Activated T-cell treated with anti-CD3 and anti-CD28 coated beads for 48 hours (primary cell): ENCODE data around the gene ADAM15.

Source experiments
- DNase-seq: peaks from one replicate; pipeline ENCODE4 v3.0.0-alpha.2; 2020; ENCODE audit warnings: low read depth

The ADAM15 gene

DNA sequence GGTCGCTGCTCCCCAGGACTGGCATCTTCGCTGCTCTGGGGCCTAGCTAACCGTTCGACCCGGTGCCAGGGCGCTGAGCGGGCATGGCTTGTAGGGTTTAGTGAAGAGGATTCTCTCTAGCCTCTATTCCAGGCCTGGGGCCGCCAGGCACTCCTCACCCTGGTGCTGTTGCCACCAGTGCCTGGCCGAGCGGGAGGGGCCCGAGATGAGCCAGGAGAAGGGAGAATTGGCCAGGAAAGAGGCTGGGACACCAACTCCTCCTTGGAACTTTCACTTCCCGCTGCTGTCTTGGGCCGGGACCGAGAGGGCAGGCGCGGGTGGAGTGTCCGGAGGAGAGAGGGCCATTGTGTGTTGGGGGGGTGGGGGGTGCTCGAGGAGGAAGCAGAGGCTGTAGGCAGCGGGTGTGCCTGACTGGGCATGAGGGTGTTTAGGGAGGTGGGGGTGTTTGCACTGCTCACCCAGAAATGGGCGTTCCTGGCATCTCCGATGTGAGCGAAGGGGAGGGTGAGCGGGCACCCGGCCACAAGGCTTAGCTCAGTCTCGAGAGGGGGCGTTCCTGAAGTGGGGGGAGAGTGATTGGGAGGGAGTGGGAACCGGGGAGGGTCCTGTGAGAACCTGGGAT lies 772 bp downstream of the ADAM15 start:
- DNase-seq: no peak

- no peak for DNase-seq
Observed at GRCh38 chr1:155052439-155053395, 1.6 kb downstream of the ADAM15 start.

- DNase-seq: no peak
Observed at GRCh38 chr1:155053531-155054105, 2.5 kb downstream of the ADAM15 start.

GRCh38 chr1:155057104-155057503 lies 6.0 kb downstream of the ADAM15 start:
- no peak for DNase-seq

GRCh38 chr1:155057788-155058211 lies 6.7 kb downstream of the ADAM15 start:
- no peak for DNase-seq

DNA sequence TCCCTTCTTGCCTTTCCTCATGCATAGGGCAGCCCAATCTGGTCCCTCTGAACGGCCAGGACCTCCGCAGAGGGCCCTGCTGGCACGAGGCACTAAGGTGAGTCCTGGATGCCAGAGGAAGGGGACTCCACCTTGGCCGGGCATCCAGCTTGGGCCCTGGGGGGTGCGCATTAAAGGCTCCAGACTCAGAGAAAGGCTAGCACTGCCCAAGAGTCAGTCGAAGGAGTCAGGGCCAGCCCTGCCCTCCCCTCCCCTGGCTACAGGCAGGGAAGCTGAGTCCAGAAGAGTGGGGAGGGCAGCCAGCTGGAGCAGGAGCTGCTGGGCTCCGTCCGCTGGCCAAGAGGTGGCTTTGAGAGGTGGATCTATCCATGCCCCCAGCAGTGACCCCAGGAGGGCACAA lies 9.6 kb downstream of the ADAM15 start:
- no peak for DNase-seq

DNA sequence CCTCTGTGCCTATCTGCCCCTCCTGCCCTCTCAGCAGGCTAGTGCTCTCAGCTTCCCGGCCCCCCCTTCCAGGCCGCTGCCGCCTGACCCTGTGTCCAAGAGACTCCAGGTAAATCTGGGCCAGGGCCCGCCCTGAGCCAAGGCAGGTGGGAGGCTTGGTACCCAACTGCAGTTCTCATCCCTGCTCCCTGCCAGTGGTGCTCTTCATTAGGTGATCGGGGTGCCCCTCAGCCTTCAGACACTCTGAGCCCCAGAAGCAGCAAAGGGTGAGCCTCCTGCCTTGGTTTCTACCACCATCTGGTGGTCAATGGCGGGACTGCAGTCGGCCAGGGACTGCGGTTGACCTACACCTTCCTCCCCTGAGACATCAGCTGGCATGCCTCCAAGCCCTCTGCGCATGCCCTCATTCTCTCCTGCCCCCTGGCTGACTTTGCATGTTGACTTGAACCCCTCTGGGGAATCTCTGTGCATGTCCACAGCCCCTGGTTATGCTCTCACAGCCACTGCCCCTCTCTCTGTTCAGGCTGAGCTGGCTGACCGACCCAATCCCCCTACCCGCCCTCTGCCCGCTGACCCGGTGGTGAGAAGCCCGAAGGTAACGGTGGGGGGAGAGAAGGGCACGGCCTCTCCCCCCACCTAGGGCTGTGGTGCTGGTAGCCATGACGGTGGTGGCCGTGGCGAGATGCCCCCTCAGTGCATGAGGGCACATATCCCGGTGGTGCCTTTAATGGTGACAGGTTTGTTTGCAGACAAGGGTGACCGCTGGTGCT lies 10.4 kb downstream of the ADAM15 start:
- DNase-seq: peak; percentile 91

GRCh38 chr1:155062151-155062686 lies 11.1 kb downstream of the ADAM15 start:
- DNase-seq: no peak

- peak; percentile 83 for DNase-seq
Observed at GRCh38 chr1:155062702-155063411, 11.7 kb downstream of the ADAM15 start.

- DNase-seq: peak; percentile 78
Observed at GRCh38 chr1:155063550-155064110, 12.5 kb downstream of the ADAM15 start, which contains the start of gene EFNA4. TSS of gene EFNA4 (plus strand) at chr1:155063740. CDS start at chr1:155063824, 84 bp downstream.

- no peak for DNase-seq
Observed at GRCh38 chr1:155064111-155064831, 13.2 kb downstream of the ADAM15 start.

- no peak for DNase-seq
Observed at GRCh38 chr1:155064832-155065429, 13.8 kb downstream of the ADAM15 start.

GRCh38 chr1:155066777-155067176 lies 15.7 kb downstream of the ADAM15 start:
- DNase-seq: no peak

- no peak for DNase-seq
Observed at GRCh38 chr1:155068599-155068998, 17.5 kb downstream of the ADAM15 start.

GRCh38 chr1:155069551-155070157 lies 18.5 kb downstream of the ADAM15 start:
- no peak for DNase-seq

DNA sequence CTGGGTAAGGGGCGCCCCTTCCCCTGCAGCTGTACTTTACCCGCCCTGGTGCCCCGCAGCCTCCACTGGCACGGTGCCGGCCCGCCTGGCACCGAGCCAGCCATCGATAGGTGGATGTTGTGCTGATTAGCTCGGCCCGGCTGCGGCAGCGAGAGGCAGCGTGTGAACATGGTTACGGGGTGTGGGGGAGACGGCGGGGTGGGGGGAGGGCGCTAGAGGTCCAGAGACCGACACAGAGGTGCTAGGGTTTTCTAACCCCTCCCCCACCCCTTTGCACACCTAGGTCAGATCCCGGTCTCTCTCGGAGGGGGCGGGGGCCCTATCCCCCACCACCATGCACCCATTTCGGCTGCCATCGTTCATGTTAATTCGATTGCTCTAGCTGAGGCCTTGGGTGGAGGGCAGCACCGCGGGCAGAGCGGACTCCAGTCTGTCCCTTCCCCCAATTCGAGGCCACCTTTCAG lies 19.1 kb downstream of the ADAM15 start:
- DNase-seq: no peak

DNA sequence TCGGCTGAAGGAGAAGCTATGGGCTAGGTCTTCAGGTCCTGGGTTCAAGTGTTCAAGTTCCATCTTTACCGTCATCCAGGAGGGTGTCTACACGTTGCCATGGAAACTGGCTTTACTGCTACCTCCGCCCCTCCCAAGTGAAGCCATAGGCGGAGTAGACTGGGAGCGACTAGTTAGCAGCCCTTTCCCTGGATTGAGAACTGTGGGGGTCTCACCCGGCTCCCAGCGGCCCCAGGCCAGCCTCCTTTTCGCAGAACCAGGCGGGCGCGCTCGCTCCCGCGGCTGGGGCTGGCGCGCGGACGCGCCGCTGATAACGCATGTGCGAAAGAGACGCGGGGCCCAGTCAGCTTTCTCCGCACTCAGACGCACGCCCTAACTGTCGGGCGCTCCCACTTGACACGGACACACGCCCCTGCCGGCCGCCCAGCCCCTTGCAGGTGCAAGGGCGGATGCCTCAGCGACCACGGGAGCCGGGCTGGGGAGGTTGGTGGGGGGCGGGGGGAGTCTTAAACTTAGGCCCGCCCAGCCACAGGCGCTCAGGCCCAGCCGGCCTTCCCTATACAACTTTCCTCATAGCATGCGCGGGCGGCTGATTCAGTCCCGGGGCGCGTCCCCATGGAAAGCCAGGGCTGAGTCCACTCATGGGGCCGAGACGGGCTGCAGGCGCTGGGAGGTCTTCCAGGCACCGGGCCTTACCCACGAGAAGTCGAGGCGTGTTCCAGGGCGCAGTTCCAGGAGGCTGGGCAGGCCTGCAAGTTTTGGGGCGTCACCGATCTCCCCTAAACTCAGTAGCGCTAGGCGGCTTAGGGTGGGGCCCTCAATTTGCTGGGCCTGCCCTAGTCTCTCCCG lies 19.8 kb downstream of the ADAM15 start:
- DNase-seq: peak; percentile 73

DNA sequence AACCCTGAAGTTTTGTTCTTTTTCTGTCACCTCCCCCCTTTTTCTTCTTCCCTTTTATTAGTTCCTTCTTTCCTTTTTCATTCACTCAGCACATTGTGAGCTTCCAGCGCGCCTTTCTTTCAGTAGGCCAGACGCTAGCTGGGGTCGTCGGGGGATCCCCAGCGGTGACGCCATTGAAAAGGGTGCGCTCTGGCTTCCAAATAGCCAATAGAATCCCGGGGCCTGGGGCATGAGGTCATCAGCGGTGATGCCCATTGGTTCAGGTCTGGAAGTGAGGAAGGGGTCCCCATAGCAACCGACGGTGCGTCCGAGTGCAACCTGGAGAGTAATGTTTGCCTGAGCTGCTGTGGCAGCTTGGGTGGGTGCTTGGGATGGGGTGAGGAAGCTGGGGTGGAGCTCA lies 20.6 kb downstream of the ADAM15 start:
- DNase-seq: no peak
